DMS 273 (cell line): ENCODE results near the gene NECTIN3.

ENCODE experiments used
- DNase-seq: peaks from one replicate; lab custom pipeline; 2025; ENCODE audit not compliant: unreplicated experiment; lab: John Stamatoyannopoulos, UW

NECTIN3 gene

DNA sequence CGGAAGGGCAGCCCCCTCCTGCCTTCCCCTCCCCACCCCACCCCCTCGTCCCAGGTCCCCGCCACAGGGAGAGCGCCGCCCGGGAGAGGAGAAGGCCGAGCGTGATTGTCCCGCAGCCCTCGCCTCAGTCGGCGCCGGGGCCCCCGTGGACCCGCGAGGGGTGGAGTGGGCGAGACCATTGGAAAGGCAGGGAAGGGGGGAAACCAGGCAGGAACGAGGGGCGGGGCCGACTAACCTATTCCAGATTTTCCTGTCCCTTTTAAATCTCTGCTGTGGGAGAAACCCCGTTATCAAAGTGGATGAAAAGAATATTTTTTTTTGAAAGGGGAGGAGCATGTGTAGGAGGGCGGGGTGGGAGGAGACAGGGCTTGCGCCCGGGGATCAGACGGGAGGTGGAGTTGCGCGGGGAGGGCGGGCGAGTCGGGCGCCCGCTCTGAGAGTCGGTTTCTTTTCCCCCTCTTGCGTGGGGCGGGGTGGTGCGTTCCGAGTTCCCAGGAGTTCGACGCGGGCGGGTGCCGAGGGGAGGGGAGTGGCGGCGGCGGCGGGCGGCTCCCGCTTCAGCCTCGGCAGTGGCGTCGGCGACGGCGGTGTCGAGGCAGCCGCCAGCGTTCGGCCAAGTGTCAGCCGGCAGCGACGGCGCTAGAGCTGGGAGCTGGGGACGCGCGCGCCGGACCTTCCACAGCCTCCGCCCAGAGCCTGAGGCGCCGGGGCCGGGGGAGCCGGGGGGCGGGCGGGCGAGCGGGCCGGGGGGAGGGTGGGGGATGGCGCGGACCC is at the start of gene NECTIN3:
TSS of gene NECTIN3 (plus strand) at position 560 of the 774 bp plus-strand sequence. CDS start at position 762, 202 bp downstream.
- DNase-seq, result peak; percentile 97

DNA sequence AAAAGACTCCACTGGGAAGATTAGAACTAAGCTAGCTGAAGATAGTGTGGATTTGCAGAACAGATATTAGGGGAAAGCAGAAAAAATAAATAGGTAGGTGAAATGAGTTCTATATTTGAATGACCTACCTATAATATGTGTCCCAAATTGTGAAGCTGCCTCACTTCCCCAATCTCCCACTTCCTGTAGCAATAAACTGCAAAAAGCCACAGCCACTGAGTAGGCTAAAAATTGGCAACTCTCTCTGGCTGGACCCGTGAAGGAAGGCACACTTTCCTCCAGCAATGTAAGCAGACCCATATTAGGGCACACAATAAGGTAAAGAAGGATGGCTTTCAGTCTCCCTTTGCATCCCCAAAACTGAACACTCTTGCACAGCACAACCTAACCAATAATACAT is 43.7 kb upstream of the NECTIN3 start:
- no peak for DNase-seq

GRCh38 chr3:111031538-111031937 is 40.1 kb upstream of the NECTIN3 start:
- no peak for DNase-seq

DNA sequence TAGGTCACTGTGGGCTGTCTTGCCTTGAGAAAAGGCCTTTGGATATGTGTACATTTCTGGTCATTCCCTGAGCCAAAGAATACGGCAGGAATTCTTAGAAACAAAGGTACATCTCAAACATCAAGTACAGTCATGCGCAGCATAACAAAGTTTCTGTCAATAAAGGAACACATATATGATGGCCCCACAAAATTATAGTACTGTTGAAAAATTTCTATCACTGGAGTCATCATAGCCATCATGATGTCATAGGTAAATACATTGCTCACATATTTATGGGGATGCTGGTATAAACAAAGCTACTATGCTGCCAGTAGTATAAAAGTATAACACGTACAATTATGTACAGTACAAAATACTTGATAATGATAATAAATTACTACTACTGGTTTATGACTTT is 38.9 kb upstream of the NECTIN3 start:
- no peak for DNase-seq

DNA sequence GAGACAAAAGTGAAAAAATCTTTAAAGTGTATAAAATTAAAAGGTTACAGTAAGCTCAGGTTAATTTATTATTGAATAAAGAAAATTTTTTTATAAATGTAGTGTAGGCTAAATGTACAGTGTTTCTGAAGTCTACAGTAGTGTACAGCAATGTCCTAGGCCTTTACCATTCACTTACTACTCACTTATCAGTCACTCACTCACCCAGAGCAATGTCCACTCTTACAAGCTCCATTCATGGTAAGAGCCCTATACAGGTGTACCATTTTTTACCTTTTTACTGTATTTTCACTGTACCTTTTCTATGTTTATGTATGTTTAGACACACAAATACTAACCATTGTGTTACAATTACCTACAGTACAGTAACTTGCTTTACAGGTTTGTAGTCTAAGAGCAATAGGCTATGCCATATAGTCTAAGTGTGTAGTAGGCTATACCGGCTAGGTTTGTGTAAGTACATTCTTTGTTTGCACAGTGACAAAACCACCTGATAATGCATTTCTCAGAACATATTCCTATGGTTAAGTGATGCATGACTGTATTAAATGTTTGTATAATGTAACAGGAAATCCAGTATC is 38.1 kb upstream of the NECTIN3 start:
- no peak for DNase-seq

DNA sequence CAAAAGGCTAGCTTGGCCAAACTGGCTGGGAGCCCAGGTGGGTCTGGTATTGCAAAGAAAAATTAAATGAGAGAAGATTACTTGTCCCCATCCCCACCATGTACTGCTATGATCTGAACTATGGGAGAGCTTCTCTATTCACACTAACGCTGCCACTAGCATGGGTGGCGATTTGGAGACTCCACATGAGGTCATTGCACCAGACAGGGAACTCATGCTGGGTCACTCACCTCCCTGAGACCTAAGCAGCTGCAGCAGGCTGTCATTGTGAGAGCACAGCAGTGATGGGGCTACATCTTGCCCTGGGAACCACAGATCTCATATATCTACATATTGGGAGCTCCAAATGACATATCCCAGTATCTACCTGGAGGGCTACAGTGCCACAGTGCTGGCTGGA is 36.3 kb upstream of the NECTIN3 start:
- DNase-seq, result no peak

- no peak for DNase-seq
These were observed 35.7 kb upstream of the NECTIN3 start for GRCh38 chr3:111035902-111036301.

GRCh38 chr3:111040959-111041358 is 30.7 kb upstream of the NECTIN3 start:
- no peak for DNase-seq

DNA sequence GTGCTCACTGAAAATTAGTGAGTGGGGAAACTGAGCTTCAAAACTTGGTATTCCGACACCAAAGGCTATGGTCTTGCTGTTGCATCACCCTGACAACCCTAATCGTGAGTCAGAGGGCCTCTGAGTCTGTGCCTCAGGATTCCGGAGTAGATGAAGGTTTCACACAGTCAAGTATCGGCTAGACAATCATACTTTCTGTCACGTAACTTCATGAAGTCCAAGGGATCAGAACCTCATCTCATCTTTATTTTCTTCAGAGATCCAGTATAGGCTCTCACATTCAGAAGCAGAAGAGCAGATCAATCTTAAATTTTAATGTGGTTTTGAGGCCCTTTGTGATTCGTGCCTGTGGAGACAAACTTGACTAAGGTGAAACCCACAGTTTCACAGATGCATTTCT is 26.1 kb upstream of the NECTIN3 start:
- no peak for DNase-seq

DNA sequence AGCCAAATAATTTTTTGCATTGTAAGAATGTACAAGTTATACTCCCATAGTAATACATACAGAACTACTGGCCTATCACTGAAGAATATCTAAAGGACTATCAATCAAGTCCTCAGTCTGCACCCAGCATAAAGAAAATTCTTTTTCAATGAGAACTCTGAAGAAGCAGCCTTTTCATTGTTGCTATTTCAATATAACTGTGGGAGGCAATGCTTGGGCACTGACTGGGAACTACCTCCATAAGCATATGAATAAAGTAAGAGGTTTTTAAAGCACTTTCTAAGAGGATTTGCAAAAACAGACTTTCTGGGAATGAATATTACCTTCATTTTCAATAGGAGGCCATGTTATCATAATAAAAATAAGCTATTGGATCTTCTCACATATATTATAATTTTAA is 24.6 kb upstream of the NECTIN3 start:
- DNase-seq, result no peak

GRCh38 chr3:111047812-111048435 is 23.7 kb upstream of the NECTIN3 start:
- no peak for DNase-seq

DNA sequence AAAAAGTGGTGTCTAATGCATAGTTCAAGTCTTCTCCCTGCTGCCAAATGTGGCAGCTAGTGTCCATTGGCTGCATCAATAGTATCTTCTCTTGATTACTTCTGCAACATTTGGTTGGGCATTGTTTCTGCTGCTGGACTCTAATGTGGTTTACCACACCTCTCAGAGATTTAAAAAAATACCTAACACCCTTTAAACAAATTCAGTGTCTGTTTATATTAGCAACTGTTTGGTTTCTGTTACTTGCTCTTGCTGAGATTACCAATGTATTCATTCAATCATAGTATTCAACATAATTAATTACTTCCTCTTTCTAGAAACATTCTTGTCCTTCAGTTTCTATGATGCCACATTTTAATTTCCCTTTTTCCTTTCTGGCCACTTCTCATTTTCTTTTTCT is 20.3 kb upstream of the NECTIN3 start:
- no peak for DNase-seq

GRCh38 chr3:111068574-111068973 is 3.0 kb upstream of the NECTIN3 start:
- DNase-seq, result no peak

DNA sequence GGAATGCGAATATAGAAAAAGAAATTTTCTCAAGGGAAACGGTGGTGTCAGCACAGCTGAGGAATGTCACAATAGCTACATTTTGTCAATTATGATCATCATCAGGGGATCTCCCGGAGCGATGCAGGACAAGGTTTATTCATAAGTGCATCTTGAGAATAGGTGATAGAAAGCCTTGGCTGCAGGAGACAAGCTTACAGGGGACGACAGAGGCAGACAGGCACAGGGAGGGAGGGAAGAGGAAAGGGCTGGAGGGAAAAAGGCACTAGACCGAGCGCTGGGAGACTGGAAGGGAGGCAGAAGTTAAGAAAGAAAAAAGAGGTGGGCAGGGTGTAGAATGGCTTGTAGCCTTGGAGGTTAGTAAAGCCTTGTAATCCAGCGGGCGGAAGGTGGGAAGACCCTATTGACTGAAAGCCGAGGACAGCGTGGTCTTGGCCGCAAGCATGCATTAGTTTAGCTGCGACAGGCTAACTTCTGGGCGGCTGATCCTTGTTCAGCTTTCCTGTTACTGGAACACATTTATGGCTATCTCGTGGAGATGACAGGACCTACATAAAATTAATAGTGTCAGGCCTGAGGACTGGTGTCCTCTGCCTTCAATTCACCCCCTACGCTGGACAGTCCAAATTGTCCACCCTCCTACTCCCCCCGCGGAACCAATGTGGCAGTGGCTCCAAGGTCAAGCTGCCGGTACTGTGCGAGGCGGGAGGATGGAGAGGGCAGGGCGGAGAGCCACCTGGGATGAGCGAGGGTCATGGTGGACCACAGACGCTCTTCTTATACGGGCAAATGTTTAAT is 1.4 kb upstream of the NECTIN3 start:
- DNase-seq, result peak; percentile 28

DNA sequence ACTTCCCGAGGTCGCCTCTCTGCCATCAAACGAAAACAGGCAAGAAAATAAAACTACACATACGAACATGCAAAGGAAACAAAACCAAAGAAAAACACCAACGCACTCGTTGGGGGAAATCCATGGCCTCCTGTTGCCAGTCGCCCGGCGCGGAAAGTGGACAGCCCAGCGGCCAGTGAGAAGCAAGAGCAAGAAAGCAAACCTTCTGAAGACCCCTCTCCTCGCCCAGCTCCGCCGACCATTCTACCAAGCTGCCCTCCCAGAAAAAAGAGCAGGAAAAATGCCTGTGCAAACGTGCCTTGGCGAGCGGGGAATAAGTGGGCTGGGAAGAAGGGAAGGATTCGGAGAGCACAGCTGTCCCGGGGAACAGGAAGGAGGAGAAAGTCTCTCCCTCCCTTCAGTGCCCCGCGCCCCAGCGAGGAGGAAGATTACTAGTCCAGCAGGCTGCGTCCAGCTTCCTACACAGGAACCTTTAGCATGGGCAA is 802 bp upstream of the NECTIN3 start:
- peak; percentile 94 for DNase-seq

DNA sequence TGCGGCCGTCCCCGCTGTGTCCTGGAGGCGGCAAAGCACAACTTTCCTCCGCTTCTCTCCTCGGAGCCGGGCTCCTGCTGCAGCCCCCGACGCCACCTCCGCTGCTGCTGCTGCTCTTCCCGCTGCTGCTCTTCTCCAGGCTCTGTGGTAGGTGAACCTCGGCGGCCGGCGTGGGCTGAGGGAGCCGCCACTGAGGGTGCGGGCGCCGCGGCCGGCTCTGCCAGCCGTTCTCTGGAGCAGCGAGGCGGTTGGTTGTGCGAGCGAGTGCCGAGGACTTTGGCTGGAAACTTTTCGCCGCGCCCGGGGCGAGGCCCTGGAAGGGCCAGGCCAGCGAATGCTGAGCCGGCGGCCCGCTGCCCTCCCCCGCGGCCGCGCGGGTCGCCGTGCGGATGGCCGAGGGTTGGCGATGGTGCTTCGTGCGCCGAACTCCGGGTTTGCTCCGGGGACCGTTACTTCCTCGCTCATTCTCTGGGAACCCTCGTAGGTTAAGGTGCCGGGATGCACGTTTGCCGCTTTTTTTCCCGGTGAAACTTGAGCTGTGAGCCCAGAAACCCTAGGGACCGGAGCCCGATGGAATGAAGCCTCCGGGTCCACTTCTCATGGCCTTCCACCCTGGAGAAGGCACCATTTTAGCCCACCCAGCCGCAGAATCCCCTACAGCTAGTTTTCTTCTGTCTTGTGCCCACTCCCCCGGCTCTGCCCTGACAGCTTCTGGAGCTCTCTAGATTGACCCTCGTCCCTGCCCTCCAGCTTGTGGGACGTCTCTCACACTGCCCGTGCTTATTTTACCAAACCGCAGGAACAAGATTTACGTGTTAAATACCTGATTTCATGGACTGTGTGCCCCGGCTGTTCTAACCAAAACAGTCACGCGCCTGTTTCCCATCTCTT is 660 bp downstream of the NECTIN3 start:
- DNase-seq, result peak; percentile 87

DNA sequence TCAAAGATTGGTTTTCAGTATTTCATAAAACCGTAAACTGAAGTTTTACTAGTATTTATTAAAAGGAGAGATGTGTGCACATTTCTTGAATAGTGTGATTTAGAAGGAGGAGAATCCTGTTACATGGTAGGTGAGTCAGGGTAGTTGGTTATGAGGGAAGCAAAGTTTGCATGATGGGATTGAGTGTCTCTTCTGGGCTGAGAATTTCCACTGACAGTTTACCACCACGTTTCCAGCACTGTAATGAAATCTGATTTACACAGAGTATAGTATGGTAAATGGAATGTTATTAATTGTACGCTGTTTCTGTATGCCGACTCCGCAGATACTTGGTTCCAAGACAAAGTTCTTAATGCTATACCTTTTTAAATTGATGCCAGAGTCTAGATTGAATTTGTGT is 1.6 kb downstream of the NECTIN3 start:
- peak; percentile 38 for DNase-seq

DNA sequence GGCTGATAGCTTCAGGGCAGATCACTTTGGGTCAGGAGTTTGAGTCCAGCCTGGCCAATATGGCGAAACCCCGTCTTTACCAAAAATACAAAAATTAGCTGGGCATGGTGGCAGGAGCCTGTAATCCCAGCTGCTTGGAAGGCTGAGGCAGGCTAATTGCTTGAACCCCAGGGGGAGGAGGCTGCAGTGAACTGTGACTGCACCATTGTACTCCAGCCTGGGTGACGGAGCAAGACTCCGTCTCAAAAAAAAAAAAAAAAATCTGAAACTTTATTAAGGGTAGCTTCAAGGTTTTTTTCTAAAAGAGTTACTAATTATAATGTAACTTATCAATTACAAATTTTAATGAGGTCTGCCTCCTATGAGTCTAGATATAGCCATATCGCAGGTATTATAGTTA is 5.1 kb downstream of the NECTIN3 start:
- no peak for DNase-seq

- DNase-seq, result no peak
These were observed 5.8 kb downstream of the NECTIN3 start for GRCh38 chr3:111077369-111077768.

DNA sequence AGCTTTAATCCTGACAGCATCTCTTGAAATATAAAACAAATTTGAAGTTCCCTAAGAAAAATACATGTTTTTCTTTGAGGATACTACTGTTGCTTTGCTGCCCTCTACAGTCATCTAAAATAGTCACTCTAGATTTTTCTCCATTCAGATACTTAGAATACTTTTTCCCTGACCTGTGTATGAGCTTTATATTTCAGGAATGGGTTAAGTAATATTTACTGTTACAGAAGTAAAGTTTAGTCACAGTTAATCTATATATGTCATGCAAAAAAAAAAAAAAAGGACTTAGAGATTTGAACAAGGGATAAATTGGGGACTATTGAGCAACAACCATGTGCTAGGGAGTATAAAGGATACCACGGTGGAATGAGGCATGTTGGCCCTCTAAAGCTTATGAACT is 8.8 kb downstream of the NECTIN3 start:
- DNase-seq, result peak; percentile 54
